Choroid plexus epithelial cell (primary cell): ENCODE measurements around the gene ZFTA.

Source experiments
- DNase-seq: peaks from one replicate; pipeline ENCODE4 v3.0.0-alpha.2; 2010; ENCODE audit warnings: low read depth
- H3K4me3 ChIP-seq: 2 replicates; pipeline ENCODE4 v1.5.1; 2011; ENCODE audit warnings: low read depth, mild to moderate bottlenecking, control low read depth, low read length, moderate library complexity
- CTCF ChIP-seq: conservative IDR thresholded peaks from 2 replicates; pipeline ENCODE4 v1.5.1; 2011; ENCODE audit warnings: low read depth, mild to moderate bottlenecking, control low read depth, inconsistent platforms, low read length, moderate library complexity

ZFTA gene

DNA sequence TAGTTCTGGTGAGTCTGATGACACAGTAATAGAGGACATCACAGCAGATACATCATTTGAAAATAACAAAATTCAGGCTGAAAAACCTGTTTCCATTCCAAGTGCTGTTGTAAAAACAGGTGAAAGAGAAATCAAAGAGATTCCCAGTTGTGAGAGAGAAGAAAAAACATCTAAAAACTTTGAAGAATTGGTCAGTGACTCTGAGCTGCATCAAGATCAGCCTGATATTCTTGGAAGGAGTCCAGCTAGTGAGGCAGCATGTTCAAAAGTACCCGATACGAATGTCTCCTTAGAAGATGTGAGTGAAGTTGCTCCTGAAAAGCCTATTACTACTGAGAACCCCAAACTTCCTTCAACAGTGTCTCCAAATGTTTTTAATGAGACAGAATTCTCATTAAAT, 48.6 kb downstream of the ZFTA start:
- DNase-seq = peak; percentile 84
- no peak for TF ChIP-seq CTCF
- H3K4me3 ChIP-seq = no peak overlapping the region

DNA sequence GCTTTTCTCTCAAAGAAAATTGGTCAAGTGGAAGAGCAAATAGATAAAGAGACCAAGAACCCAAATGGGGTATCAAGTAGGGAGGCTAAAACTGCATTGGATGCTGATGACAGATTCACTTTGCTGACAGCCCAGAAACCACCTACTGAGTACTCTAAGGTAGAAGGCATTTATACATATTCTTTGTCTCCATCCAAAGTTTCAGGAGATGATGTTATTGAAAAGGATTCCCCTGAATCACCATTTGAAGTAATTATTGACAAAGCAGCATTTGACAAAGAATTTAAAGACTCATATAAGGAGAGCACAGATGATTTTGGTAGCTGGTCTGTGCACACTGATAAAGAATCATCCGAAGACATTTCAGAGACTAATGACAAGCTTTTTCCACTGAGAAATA, 49.6 kb downstream of the ZFTA start:
- no peak for TF ChIP-seq CTCF

More for the DNA sequence above, 49.6 kb downstream of the ZFTA start:
- no peak for DNase-seq
- H3K4me3 ChIP-seq = no peak overlapping the region
